H1 (cell line): ENCODE results near the gene SCO2.

Experiments
- EP300 ChIP-seq, 2 experiments: IDR thresholded peaks; 1 replicate in 1 of 2; 2 replicates in 1 of 2; pipeline ENCODE4 v1.6.1; 2011 to 2012; ENCODE audit warnings: low read depth in 2 of 2, low read length in 2 of 2, mild to moderate bottlenecking in 2 of 2, borderline replicate concordance in 1 of 2, inconsistent platforms in 1 of 2, moderate library complexity in 1 of 2
- HDAC2 ChIP-seq, 2 experiments: fragments of 300-600 bp in 1 of 2; sonication (generic) in 1 of 2; IDR thresholded peaks; 2 replicates each; pipeline ENCODE4 v1.6.1; 2011 to 2012; ENCODE audit warnings: low read depth in 2 of 2, low read length in 2 of 2, mild to moderate bottlenecking in 2 of 2, moderate library complexity in 2 of 2, borderline replicate concordance in 1 of 2, inconsistent platforms in 1 of 2
- POLR2A ChIP-seq, 2 experiments: IDR thresholded peaks; 1 replicate in 1 of 2; 2 replicates in 1 of 2; pipeline ENCODE4 v1.6.1; 2011; ENCODE audit warnings: low read depth in 2 of 2, low read length in 2 of 2, mild to moderate bottlenecking in 2 of 2; ENCODE audit errors: control extremely low read depth in 1 of 2
- SP1 ChIP-seq: IDR thresholded peaks from 2 replicates; pipeline ENCODE4 v1.6.1; 2011; ENCODE audit warnings: low read depth, low read length
- SRF ChIP-seq: IDR thresholded peaks from 2 replicates; pipeline ENCODE4 v1.6.1; 2011; ENCODE audit warnings: mild to moderate bottlenecking, low read depth, low read length, moderate library complexity
- TAF1 ChIP-seq: IDR thresholded peaks from 2 replicates; pipeline ENCODE4 v1.6.1; 2011; ENCODE audit warnings: mild to moderate bottlenecking, low read depth, low read length
- TBP ChIP-seq: IDR thresholded peaks from 2 replicates; pipeline ENCODE4 v1.6.1; 2011; ENCODE audit warnings: low read depth, low read length, improper control_type of control experiment
- TEAD4 ChIP-seq: IDR thresholded peaks from 2 replicates; pipeline ENCODE4 v1.6.1; 2012; ENCODE audit warnings: low read depth, low read length, inconsistent platforms, mixed read lengths
- YY1 ChIP-seq: IDR thresholded peaks from 2 replicates; pipeline ENCODE4 v1.6.1; 2011; ENCODE audit warnings: low read depth, mild to moderate bottlenecking, low read length
- ZNF274 ChIP-seq: IDR thresholded peaks from 2 replicates; pipeline ENCODE4 v1.7.0; 2012; ENCODE audit warnings: low read length, borderline replicate concordance; ENCODE audit errors: extremely low read depth
- TF ChIP-seq, protein P1 (sequence below): IDR thresholded peaks from 2 replicates; pipeline ENCODE4 v1.6.1; 2011; ENCODE audit warnings: low read length, improper control_type of control experiment
- TF ChIP-seq, protein P2 (sequence below): IDR thresholded peaks from 2 replicates; pipeline ENCODE4 v1.6.1; 2011; ENCODE audit warnings: low read depth, mild to moderate bottlenecking, low read length; ENCODE audit not compliant: insufficient read depth
- TF ChIP-seq, protein P3 (sequence below): IDR thresholded peaks from 2 replicates; pipeline ENCODE4 v1.6.1; 2012; ENCODE audit warnings: low read length, inconsistent platforms
- TF ChIP-seq, protein P4 (sequence below), 3 experiments: IDR thresholded peaks; 1 replicate in 2 of 3; 2 replicates in 1 of 3; pipeline versions ENCODE4 v1.5.1 to v1.6.1; 2011; ENCODE audit warnings: low read length in 3 of 3, mild to moderate bottlenecking in 3 of 3, inconsistent platforms in 2 of 3, low read depth in 1 of 3, moderate library complexity in 1 of 3; ENCODE audit not compliant: insufficient read depth in 1 of 3; ENCODE audit errors: control extremely low read depth in 1 of 3

DNA sequence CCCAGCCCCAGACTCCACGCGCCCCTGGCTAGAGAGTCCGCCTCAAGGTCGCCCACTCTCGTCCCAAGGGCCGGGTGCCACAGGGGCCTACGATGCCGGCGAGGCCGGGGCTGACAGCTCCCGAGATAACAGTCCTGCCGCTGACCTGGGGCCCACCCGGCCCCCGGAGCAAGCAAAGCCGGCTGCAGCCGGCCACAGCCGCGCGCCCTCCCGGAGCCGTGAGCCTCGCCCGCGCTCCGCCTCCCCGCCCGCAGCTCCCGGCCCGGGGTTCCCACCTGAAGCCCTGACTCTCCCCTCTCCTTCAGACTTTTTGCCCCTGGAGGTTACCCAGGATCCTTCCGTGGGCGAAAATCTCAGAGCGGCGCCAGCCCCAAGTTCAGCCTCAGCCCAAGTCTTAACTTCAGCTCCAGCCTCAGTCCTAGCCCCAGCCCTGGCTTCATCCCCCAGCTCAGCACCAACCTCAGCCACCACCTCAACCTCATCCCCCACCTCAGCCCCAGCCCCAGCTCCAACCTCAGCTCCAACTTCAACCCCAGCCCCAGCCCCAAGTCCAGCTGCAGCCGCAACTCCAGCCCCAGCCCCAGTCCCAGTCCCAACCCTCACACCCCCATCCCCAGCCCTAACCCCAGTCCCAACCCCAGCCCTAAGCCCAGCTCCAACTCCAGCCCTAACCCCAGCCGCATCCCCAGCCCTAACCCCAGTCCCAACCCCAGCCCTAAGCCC lies 22.0 kb upstream of the SCO2 start:
- TF ChIP-seq, protein P1, sequence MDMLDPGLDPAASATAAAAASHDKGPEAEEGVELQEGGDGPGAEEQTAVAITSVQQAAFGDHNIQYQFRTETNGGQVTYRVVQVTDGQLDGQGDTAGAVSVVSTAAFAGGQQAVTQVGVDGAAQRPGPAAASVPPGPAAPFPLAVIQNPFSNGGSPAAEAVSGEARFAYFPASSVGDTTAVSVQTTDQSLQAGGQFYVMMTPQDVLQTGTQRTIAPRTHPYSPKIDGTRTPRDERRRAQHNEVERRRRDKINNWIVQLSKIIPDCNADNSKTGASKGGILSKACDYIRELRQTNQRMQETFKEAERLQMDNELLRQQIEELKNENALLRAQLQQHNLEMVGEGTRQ: no peak
- TF ChIP-seq, protein P2, sequence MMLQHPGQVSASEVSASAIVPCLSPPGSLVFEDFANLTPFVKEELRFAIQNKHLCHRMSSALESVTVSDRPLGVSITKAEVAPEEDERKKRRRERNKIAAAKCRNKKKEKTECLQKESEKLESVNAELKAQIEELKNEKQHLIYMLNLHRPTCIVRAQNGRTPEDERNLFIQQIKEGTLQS: no peak
- TF ChIP-seq SP1: no peak
- no peak for TF ChIP-seq TAF1
- no peak for TF ChIP-seq ZNF274
- no peak for TF ChIP-seq YY1
- TF ChIP-seq TBP: no peak
- TF ChIP-seq, protein P3, sequence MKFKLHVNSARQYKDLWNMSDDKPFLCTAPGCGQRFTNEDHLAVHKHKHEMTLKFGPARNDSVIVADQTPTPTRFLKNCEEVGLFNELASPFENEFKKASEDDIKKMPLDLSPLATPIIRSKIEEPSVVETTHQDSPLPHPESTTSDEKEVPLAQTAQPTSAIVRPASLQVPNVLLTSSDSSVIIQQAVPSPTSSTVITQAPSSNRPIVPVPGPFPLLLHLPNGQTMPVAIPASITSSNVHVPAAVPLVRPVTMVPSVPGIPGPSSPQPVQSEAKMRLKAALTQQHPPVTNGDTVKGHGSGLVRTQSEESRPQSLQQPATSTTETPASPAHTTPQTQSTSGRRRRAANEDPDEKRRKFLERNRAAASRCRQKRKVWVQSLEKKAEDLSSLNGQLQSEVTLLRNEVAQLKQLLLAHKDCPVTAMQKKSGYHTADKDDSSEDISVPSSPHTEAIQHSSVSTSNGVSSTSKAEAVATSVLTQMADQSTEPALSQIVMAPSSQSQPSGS: no peak
- TF ChIP-seq TEAD4: no peak
- TF ChIP-seq, protein P4, sequence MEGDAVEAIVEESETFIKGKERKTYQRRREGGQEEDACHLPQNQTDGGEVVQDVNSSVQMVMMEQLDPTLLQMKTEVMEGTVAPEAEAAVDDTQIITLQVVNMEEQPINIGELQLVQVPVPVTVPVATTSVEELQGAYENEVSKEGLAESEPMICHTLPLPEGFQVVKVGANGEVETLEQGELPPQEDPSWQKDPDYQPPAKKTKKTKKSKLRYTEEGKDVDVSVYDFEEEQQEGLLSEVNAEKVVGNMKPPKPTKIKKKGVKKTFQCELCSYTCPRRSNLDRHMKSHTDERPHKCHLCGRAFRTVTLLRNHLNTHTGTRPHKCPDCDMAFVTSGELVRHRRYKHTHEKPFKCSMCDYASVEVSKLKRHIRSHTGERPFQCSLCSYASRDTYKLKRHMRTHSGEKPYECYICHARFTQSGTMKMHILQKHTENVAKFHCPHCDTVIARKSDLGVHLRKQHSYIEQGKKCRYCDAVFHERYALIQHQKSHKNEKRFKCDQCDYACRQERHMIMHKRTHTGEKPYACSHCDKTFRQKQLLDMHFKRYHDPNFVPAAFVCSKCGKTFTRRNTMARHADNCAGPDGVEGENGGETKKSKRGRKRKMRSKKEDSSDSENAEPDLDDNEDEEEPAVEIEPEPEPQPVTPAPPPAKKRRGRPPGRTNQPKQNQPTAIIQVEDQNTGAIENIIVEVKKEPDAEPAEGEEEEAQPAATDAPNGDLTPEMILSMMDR (IDR thresholded peaks at IDR 0.05; ENCODE audit: control extremely low read depth in 1 of 3, insufficient read depth in 1 of 3, low read depth in 1 of 3, low read length in 3 of 3): no peak
- TF ChIP-seq HDAC2 (IDR thresholded peaks at IDR 0.05; ENCODE audit: borderline replicate concordance in 1 of 2, low read depth in 2 of 2, low read length in 2 of 2): no peak
- no peak for TF ChIP-seq EP300 (IDR thresholded peaks at IDR 0.05; ENCODE audit: borderline replicate concordance in 1 of 2, low read depth in 2 of 2, low read length in 2 of 2)
- TF ChIP-seq SRF: no peak
- TF ChIP-seq POLR2A (IDR thresholded peaks at IDR 0.05; ENCODE audit: control extremely low read depth in 1 of 2, low read depth in 2 of 2, low read length in 2 of 2): no peak
